GM19397 (cell line): ENCODE data around the gene SELENOP.
"Not testable (repeated sequence)": the region's sequence is repeated elsewhere in the genome, so short reads cannot be mapped to it uniquely, and the experiment has no call there.

Experiments used
- ATAC-seq: cut with Tn5 transposase; IDR thresholded peaks from one replicate; pipeline ENCODE4 v1.9.1; 2021; ENCODE audit warnings: mild to moderate bottlenecking, moderate library complexity; ENCODE audit not compliant: unreplicated experiment

SELENOP gene

GRCh38 chr5:42826757-42827515, 15.2 kb upstream of the SELENOP start:
- ATAC-seq: no peak

GRCh38 chr5:42825422-42826148, 13.9 kb upstream of the SELENOP start:
- ATAC-seq: no peak

- no peak for ATAC-seq
Measured at GRCh38 chr5:42824347-42824976, 12.8 kb upstream of the SELENOP start.

- ATAC-seq: no peak
Measured at GRCh38 chr5:42822548-42822947, 10.9 kb upstream of the SELENOP start.

GRCh38 chr5:42819745-42820144, 8.1 kb upstream of the SELENOP start:
- ATAC-seq: no peak

GRCh38 chr5:42816546-42816945, 4.9 kb upstream of the SELENOP start:
- ATAC-seq: not testable (repeated sequence)

GRCh38 chr5:42813533-42813932, 1.8 kb upstream of the SELENOP start:
- no peak for ATAC-seq

- ATAC-seq: no peak
Measured at GRCh38 chr5:42812620-42813019, 928 bp upstream of the SELENOP start.

GRCh38 chr5:42810834-42811590, 680 bp downstream of the SELENOP start:
- ATAC-seq: no peak

GRCh38 chr5:42808888-42809611, 2.6 kb downstream of the SELENOP start:
- ATAC-seq: no peak

- no peak for ATAC-seq
Measured at GRCh38 chr5:42807722-42808447, 3.8 kb downstream of the SELENOP start.

GRCh38 chr5:42806701-42807262, 4.9 kb downstream of the SELENOP start:
- ATAC-seq: no peak

GRCh38 chr5:42806004-42806700, 5.5 kb downstream of the SELENOP start:
- ATAC-seq: no peak

GRCh38 chr5:42804717-42805339, 6.9 kb downstream of the SELENOP start:
- no peak for ATAC-seq

GRCh38 chr5:42801516-42802166, 10.1 kb downstream of the SELENOP start:
- no peak for ATAC-seq

- no peak for ATAC-seq
Measured at GRCh38 chr5:42800748-42801330, 10.9 kb downstream of the SELENOP start.

- no peak for ATAC-seq
Measured at GRCh38 chr5:42799668-42800114, 12.0 kb downstream of the SELENOP start.

GRCh38 chr5:42799241-42799608, 12.5 kb downstream of the SELENOP start:
- no peak for ATAC-seq
